ENCODE results near the gene MLX.

MLX gene

DNA sequence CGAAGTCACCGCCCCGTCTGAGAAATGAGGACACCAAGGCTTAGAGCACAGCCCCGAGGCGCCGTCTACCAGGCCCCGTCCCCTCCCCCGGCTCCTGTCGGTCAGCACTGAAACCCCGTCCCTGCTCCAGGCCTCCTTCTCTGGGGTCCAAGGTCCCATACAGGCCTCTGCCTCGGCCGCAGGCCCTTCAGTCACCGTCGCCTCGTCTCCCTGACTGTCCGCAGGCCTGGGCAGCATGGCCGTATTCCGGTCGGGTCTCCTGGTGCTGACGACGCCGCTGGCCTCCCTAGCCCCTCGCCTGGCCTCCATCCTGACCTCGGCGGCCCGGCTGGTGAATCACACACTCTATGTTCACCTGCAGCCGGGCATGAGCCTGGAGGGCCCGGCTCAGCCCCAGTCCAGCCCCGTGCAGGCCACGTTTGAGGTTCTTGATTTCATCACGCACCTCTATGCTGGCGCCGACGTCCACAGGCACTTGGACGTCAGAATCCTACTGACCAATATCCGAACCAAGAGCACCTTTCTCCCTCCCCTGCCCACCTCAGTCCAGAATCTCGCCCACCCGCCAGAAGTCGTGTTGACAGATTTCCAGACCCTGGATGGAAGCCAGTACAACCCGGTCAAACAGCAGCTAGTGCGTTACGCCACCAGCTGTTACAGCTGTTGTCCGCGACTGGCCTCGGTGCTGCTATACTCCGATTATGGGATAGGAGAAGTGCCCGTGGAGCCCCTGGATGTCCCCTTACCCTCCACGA is 4.3 kb upstream of the MLX start:
- H3K27me3 ChIP-seq (ENCODE audit: insufficient read depth, insufficient read length) = no peaks in the 10 kb centered on the region
- H3K4me3 ChIP-seq (ENCODE audit: insufficient read length, low read depth) = peak overlapping the region; percentile 93
- peaks cover 42% of the 10 kb centered on the region for H3K36me3 ChIP-seq (ENCODE audit: insufficient read depth, insufficient read length, low read length)
- no peak for DNase-seq (ENCODE audit: low read depth, low spot score)
- H3K4me1 ChIP-seq (ENCODE audit: insufficient read depth, insufficient read length) = peaks cover 17% of the 10 kb centered on the region
- no peaks in the 10 kb centered on the region for H3K9me3 ChIP-seq (ENCODE audit: insufficient read depth, low read length)
- H3K9ac ChIP-seq (ENCODE audit: insufficient read length, low read depth) = peak overlapping the region; percentile 87
- TF ChIP-seq YY1 (IDR thresholded peaks at IDR 0.05; ENCODE audit: insufficient read depth, insufficient read length) = no peak
- TF ChIP-seq ZNF274 (IDR thresholded peaks at IDR 0.05; ENCODE audit: low read depth, low read length) = no peak
- no peak for TF ChIP-seq SUZ12 (IDR thresholded peaks at IDR 0.05; ENCODE audit: extremely low read depth, insufficient read depth, insufficient read length)

DNA sequence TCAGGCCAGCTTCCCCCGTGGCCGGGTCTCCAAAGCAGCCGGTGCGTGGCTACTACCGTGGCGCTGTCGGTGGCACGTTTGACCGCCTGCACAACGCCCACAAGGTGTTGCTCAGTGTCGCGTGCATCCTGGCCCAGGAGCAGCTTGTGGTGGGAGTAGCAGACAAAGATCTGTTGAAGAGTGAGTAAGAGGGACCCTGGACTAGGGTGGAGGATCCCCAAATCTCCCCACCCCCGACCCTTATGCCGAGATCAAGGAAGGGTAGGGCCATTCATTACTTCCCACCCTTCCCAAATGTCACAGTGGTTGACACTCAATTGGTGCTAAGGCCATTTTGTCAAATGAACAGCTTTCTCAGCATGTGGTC is 3.8 kb upstream of the MLX start:
- H3K4me3 ChIP-seq (ENCODE audit: insufficient read length, low read depth) = peak overlapping the region; percentile 93
- DNase-seq (ENCODE audit: low read depth, low spot score) = no peak
- TF ChIP-seq YY1 (IDR thresholded peaks at IDR 0.05; ENCODE audit: insufficient read depth, insufficient read length) (no peak), ZNF274 (IDR thresholded peaks at IDR 0.05; ENCODE audit: low read depth, low read length) (no peak), SUZ12 (IDR thresholded peaks at IDR 0.05; ENCODE audit: extremely low read depth, insufficient read depth, insufficient read length) (no peak)
- no peaks in the 10 kb centered on the region for H3K27me3 ChIP-seq (ENCODE audit: insufficient read depth, insufficient read length)
- H3K9ac ChIP-seq (ENCODE audit: insufficient read length, low read depth) = peak overlapping the region; percentile 87
- H3K36me3 ChIP-seq (ENCODE audit: insufficient read depth, insufficient read length, low read length) = peaks cover 46% of the 10 kb centered on the region
- H3K9me3 ChIP-seq (ENCODE audit: insufficient read depth, low read length) = no peaks in the 10 kb centered on the region
- peaks cover 19% of the 10 kb centered on the region for H3K4me1 ChIP-seq (ENCODE audit: insufficient read depth, insufficient read length)

DNA sequence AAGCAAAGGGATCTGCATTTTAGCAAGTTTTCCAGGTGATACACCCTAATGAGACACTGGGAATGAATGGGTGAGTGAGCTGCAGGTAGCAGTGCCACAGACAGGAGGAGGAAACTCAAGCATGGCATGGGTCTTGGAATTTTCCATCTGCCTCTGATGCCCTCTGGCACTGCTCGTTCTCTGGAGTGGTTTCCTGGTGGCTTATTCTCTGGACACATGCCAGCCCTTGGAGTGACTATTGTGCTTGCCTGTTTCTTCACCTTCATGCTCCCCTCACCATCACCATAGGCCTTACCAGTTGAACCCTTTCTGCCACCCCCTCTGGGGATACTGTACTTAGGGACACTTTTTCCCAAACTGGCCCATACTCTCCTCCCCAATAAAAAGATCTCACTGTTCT is 3.4 kb upstream of the MLX start:
- no peak for DNase-seq (ENCODE audit: low read depth, low spot score)
- no peak overlapping the region for H3K9ac ChIP-seq (ENCODE audit: insufficient read length, low read depth)
- H3K27me3 ChIP-seq (ENCODE audit: insufficient read depth, insufficient read length) = no peaks in the 10 kb centered on the region
- H3K9me3 ChIP-seq (ENCODE audit: insufficient read depth, low read length) = no peaks in the 10 kb centered on the region
- H3K4me1 ChIP-seq (ENCODE audit: insufficient read depth, insufficient read length) = peaks cover 19% of the 10 kb centered on the region
- no peak for TF ChIP-seq SUZ12 (IDR thresholded peaks at IDR 0.05; ENCODE audit: extremely low read depth, insufficient read depth, insufficient read length)
- no peak for TF ChIP-seq YY1 (IDR thresholded peaks at IDR 0.05; ENCODE audit: insufficient read depth, insufficient read length)
- TF ChIP-seq ZNF274 (IDR thresholded peaks at IDR 0.05; ENCODE audit: low read depth, low read length) = no peak
- peaks cover 50% of the 10 kb centered on the region for H3K36me3 ChIP-seq (ENCODE audit: insufficient read depth, insufficient read length, low read length)
- no peak overlapping the region for H3K4me3 ChIP-seq (ENCODE audit: insufficient read length, low read depth)

DNA sequence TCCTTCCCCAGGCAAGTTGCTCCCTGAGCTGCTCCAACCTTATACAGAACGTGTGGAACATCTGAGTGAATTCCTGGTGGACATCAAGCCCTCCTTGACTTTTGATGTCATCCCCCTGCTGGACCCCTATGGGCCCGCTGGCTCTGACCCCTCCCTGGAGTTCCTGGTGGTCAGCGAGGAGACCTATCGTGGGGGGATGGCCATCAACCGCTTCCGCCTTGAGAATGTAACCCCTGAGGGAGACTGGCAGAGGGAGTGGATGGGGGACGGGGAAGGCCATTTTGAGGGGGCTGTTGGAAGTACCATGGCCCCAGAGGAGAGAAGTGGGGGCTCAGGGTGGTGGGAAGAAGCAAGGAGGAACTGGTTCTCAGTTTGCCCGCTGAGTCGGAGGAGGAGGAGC is 3.0 kb upstream of the MLX start:
- no peak for DNase-seq (ENCODE audit: low read depth, low spot score)
- H3K4me3 ChIP-seq (ENCODE audit: insufficient read length, low read depth) = no peak overlapping the region
- H3K9me3 ChIP-seq (ENCODE audit: insufficient read depth, low read length) = no peaks in the 10 kb centered on the region
- H3K36me3 ChIP-seq (ENCODE audit: insufficient read depth, insufficient read length, low read length) = peaks cover 55% of the 10 kb centered on the region
- TF ChIP-seq ZNF274 (IDR thresholded peaks at IDR 0.05; ENCODE audit: low read depth, low read length) (no peak), SUZ12 (IDR thresholded peaks at IDR 0.05; ENCODE audit: extremely low read depth, insufficient read depth, insufficient read length) (no peak), YY1 (IDR thresholded peaks at IDR 0.05; ENCODE audit: insufficient read depth, insufficient read length) (no peak)
- no peak overlapping the region for H3K9ac ChIP-seq (ENCODE audit: insufficient read length, low read depth)
- peaks cover 19% of the 10 kb centered on the region for H3K4me1 ChIP-seq (ENCODE audit: insufficient read depth, insufficient read length)
- H3K27me3 ChIP-seq (ENCODE audit: insufficient read depth, insufficient read length) = no peaks in the 10 kb centered on the region

DNA sequence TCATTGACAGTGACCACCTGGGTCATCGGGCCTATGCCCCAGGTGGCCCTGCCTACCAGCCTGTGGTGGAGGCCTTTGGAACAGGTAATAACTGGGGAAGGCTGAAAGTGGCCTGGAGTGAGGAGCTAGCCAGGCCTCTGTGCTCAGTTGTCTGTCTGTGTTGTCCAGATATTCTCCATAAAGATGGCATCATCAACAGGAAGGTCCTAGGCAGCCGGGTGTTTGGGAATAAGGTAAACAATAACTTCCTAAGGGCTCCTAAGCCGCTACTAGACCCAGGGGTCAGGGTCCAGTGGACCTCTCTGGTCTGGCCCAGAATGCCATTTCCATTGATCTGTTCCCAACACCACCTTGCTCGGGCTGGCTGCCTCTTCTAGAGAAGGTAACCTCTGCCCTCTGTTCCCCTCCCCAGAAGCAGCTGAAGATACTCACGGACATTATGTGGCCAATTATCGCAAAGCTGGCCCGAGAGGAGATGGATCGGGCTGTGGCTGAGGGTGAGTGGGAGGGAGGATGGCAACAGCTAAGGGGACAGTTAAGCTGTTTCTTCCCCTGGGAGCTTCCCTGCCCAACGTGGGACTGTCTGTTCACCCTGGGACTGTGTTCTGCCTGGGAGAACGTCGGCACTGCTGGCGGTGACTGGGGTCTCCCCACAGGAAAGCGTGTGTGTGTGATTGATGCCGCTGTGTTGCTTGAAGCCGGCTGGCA is 1.9 kb upstream of the MLX start:
- DNase-seq (ENCODE audit: low read depth, low spot score) = no peak
- peaks cover 19% of the 10 kb centered on the region for H3K4me1 ChIP-seq (ENCODE audit: insufficient read depth, insufficient read length)
- peaks cover 65% of the 10 kb centered on the region for H3K36me3 ChIP-seq (ENCODE audit: insufficient read depth, insufficient read length, low read length)
- TF ChIP-seq YY1 (IDR thresholded peaks at IDR 0.05; ENCODE audit: insufficient read depth, insufficient read length) (no peak), ZNF274 (IDR thresholded peaks at IDR 0.05; ENCODE audit: low read depth, low read length) (no peak), SUZ12 (IDR thresholded peaks at IDR 0.05; ENCODE audit: extremely low read depth, insufficient read depth, insufficient read length) (no peak)
- H3K9ac ChIP-seq (ENCODE audit: insufficient read length, low read depth) = no peak overlapping the region
- H3K4me3 ChIP-seq (ENCODE audit: insufficient read length, low read depth) = no peak overlapping the region
- no peaks in the 10 kb centered on the region for H3K9me3 ChIP-seq (ENCODE audit: insufficient read depth, low read length)
- H3K27me3 ChIP-seq (ENCODE audit: insufficient read depth, insufficient read length) = no peaks in the 10 kb centered on the region

DNA sequence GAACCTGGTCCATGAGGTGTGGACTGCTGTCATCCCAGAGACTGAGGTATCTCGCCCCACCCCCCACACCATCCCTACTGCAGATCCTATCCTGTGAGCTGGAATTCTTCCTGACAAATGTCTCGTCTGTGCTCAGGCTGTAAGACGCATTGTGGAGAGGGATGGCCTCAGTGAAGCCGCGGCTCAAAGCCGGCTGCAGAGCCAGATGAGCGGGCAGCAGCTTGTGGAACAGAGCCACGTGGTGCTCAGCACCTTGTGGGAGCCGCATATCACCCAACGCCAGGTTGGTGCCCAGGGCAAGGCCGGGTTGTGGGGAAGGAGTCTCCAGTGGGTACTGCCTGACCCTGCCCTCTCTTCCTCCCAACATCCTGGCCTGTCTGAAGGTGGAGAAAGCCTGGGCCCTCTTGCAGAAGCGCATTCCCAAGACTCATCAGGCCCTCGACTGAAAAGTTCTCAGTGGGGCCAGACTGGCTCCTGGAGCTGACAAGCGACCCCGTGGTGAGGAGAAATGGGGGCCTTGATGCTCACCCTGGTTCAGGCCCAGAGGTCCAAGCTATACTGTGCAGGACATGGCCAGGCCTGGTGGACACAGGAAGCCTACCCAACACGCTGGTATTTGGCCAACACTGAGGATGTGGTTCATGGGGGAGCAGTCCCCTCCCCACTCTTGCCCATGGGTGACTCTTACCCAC is 1.2 kb upstream of the MLX start:
- Histone ChIP-seq H3K27me3 (ENCODE audit: insufficient read depth, insufficient read length) (no peaks in the 10 kb centered on the region), H3K4me1 (ENCODE audit: insufficient read depth, insufficient read length) (peaks cover 19% of the 10 kb centered on the region), H3K9ac (ENCODE audit: insufficient read length, low read depth) (peak overlapping the region; percentile 88), H3K36me3 (ENCODE audit: insufficient read depth, insufficient read length, low read length) (peaks cover 72% of the 10 kb centered on the region), H3K9me3 (ENCODE audit: insufficient read depth, low read length) (no peaks in the 10 kb centered on the region), H3K4me3 (ENCODE audit: insufficient read length, low read depth) (no peak overlapping the region)
- no peak for DNase-seq (ENCODE audit: low read depth, low spot score)
- TF ChIP-seq SUZ12 (IDR thresholded peaks at IDR 0.05; ENCODE audit: extremely low read depth, insufficient read depth, insufficient read length) (no peak), YY1 (IDR thresholded peaks at IDR 0.05; ENCODE audit: insufficient read depth, insufficient read length) (no peak), ZNF274 (IDR thresholded peaks at IDR 0.05; ENCODE audit: low read depth, low read length) (no peak)

Data from NT2/D1 (cell line).